Forelimb muscle (tissue), 1 donor: ENCODE results near the gene KIF1B. TPM values are rescaled to one million over a fixed set of nuclear protein-coding genes. Genes with fewer than 3 reads are reported as not detected.
"Not testable (repeated sequence)": the region's sequence is repeated elsewhere in the genome, so short reads cannot be mapped to it uniquely, and the experiment has no call there.

Experiments used
- DNase-seq: peaks from one replicate; pipeline ENCODE4 v3.0.0-alpha.2; 2013; ENCODE audit warnings: low read depth
- polyA plus RNA-seq: library from polyadenylated mRNA; unstranded; fragments of 120-200 nt; gene quantifications from one replicate; pipeline ENCODE4 v1.2.1, GENCODE V29; 2013; ENCODE audit not compliant: insufficient read length

The KIF1B gene
- polyA plus RNA-seq, 1 donor: 188 TPM

GRCh38 chr1:10189659-10190058 is 20.7 kb upstream of the KIF1B start:
- DNase-seq: no peak

- DNase-seq: no peak
Observed at GRCh38 chr1:10192263-10192662, 18.1 kb upstream of the KIF1B start.

- DNase-seq: no peak
Observed at GRCh38 chr1:10193288-10193687, 17.1 kb upstream of the KIF1B start.

- DNase-seq: no peak
Observed at GRCh38 chr1:10195570-10195969, 14.8 kb upstream of the KIF1B start.

GRCh38 chr1:10196976-10197375 is 13.4 kb upstream of the KIF1B start:
- DNase-seq: no peak

- DNase-seq: no peak
Observed at GRCh38 chr1:10200620-10201019, 9.8 kb upstream of the KIF1B start.

GRCh38 chr1:10204003-10204642 is 6.2 kb upstream of the KIF1B start:
- no peak for DNase-seq

- not testable (repeated sequence) for DNase-seq
Observed at GRCh38 chr1:10205206-10205605, 5.2 kb upstream of the KIF1B start.

- no peak for DNase-seq
Observed at GRCh38 chr1:10207810-10208209, 2.6 kb upstream of the KIF1B start.

GRCh38 chr1:10208537-10208936 is 1.8 kb upstream of the KIF1B start:
- no peak for DNase-seq

GRCh38 chr1:10209590-10209904 is 823 bp upstream of the KIF1B start:
- DNase-seq: no peak

- DNase-seq: peak; percentile 84
Observed at GRCh38 chr1:10210841-10211804, 753 bp downstream of the KIF1B start.

- DNase-seq: no peak
Observed at GRCh38 chr1:10211805-10212410, 1.5 kb downstream of the KIF1B start.

GRCh38 chr1:10212476-10212875 is 2.1 kb downstream of the KIF1B start:
- no peak for DNase-seq

- no peak for DNase-seq
Observed at GRCh38 chr1:10213186-10213705, 2.9 kb downstream of the KIF1B start.

- DNase-seq: no peak
Observed at GRCh38 chr1:10216090-10216749, 5.8 kb downstream of the KIF1B start.

GRCh38 chr1:10217748-10218441 is 7.5 kb downstream of the KIF1B start:
- no peak for DNase-seq

- DNase-seq: no peak
Observed at GRCh38 chr1:10220200-10220599, 9.8 kb downstream of the KIF1B start.

GRCh38 chr1:10220657-10221056 is 10.3 kb downstream of the KIF1B start:
- DNase-seq: not testable (repeated sequence)

- no peak for DNase-seq
Observed at GRCh38 chr1:10225573-10225972, 15.2 kb downstream of the KIF1B start.

GRCh38 chr1:10228528-10228927 is 18.2 kb downstream of the KIF1B start:
- no peak for DNase-seq
